ENCODE measurements around the gene SDCBP2. TPM values are rescaled to one million over a fixed set of nuclear protein-coding genes. Genes with fewer than 3 reads are reported as not detected.

Gene SDCBP2
- total and polyA plus RNA-seq, 2 of the 13 experiments (the other 11 are each of a cell fraction or from before 2014, with no cell fraction given), result 1.2 to 2.4 TPM

DNA sequence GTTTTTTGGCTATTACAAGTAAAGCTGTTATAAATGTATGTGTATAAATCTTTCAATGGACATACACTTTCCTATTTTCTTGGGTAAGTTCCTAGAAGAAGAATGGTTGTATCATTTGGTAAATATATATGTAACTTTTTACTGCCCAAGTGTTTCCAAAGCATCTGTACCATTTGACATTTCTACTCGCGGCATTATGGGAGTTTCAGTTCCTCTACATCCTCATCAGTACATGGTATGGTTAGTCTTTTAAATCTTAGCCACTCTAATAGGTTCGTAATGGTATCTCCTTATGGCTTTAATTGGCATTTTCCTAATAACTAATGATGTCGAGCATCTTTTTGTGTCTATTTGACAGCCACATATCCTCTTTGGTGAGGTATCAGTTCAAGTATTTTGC, 49.9 kb downstream of the SDCBP2 start (continued):
- TF ChIP-seq KLF12 (CRISPR knock-in tag; IDR thresholded peaks at IDR 0.05; ENCODE audit: borderline replicate concordance) (no peak), ZNF253 (CRISPR knock-in tag; IDR thresholded peaks at IDR 0.05; ENCODE audit: borderline replicate concordance) (no peak), THYN1 (CRISPR knock-in tag; IDR thresholded peaks at IDR 0.05; ENCODE audit: borderline replicate concordance, low read depth) (no peak), SIN3B (IDR thresholded peaks at IDR 0.05; ENCODE audit: low read length) (no peak), NFYC (CRISPR knock-in tag; IDR thresholded peaks at IDR 0.05) (no peak)

DNA sequence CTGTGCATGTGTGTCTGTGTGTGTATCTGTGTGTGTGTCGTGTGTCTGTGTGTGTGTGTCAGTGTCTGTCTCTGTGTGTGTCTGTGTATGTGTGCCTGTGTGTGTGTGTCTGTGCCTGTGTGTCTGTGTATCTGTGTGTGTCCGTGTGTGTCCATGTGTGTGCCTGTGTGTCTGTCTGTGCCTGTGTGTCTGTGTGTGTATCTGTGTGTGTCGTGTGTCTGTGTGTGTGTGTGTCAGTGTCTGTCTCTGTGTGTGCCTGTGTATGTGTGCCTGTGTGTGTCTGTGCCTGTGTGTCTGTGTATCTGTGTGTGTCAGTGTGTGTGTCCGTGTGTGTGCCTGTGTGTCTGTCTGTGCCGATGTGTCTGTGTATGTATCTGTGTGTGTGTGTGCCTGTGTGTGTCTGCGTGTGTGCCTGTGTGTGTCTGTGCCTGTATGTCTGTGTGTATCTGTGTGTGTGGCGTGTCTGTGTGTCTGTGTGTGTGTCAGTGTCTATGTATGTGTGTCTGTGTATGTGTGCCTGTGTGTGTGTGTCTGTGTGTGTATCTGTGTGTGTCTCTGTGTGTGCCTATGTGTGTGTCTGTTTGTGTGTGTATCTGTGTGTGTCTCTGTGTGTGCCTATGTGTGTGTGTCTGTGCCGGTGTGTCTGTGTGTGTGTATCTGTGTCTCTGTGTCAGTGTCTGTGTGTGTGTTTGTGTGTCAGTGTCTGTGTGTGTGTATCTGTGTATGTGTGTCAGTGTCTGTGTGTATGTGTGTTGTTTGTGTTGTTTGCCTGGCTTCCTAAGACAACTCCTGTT, 51.2 kb downstream of the SDCBP2 start:
- H3K4me2 ChIP-seq (ENCODE audit: low read depth, low read length), result no peak overlapping the region
- H2AFZ ChIP-seq (ENCODE audit: low read length), result no peak overlapping the region
- 47% methylated on average over 6 of the region's 8 CpGs for WGBS (ENCODE audit: low lambda C conversion rate)
- H3K79me2 ChIP-seq (ENCODE audit: insufficient read depth, low read length), result no peaks in the 10 kb centered on the region
- no peak overlapping the region for H3K27ac ChIP-seq (ENCODE audit: extremely low read length, insufficient read depth, low read length)
- DNase-seq (ENCODE audit: low spot score) (no peak), FAIRE-seq (peak; percentile 70), ATAC-seq (no peak)
- H3K27me3 ChIP-seq (ENCODE audit: control insufficient read depth in 1 of 2, insufficient read depth in 2 of 2, low read length in 2 of 2), result peaks cover 5 to 35% of the 10 kb centered on the region in 2 experiments; a peak in 4 of 5 replicates
- intact Hi-C loops (cut with micrococcal nuclease; ENCODE audit: unreplicated experiment), result no loop called here
- H3K4me3 ChIP-seq (replicated peaks in 1 of 3; ENCODE audit: insufficient read depth in 1 of 3, low read depth in 2 of 3, low read length in 3 of 3), result no peak overlapping the region
- BruUV-seq (replicated peaks), result no TSS peak
- H3K36me3 ChIP-seq (replicated peaks in 1 of 2; ENCODE audit: control insufficient read depth in 1 of 2, insufficient read depth in 2 of 2, low read length in 2 of 2), result no peaks in the 10 kb centered on the region
- in situ Hi-C loops (cut with HindIII; ENCODE audit: extremely low pct_ligation_motif_present, low pct_unique_long_range_greater_than_20kb), result no loop called here
- H3K9ac ChIP-seq (ENCODE audit: insufficient read depth, low read depth, low read length), result no peak overlapping the region
- CTCF ChIA-PET (ENCODE audit: low intra/inter-chr PET ratio, low total read pairs), result no interaction called here
- POLR2A ChIA-PET, result no interaction called here
- no peaks in the 10 kb centered on the region for H3K9me3 ChIP-seq (ENCODE audit: low read length)
- H4K20me1 ChIP-seq (ENCODE audit: insufficient read depth, low read length), result no peaks in the 10 kb centered on the region
- H3K4me1 ChIP-seq (ENCODE audit: insufficient read depth, low read length), result no peaks in the 10 kb centered on the region
- TF ChIP-seq NR1H2 (CRISPR knock-in tag; IDR thresholded peaks at IDR 0.05; ENCODE audit: borderline replicate concordance, low read depth) (no peak), IKZF1 (IDR thresholded peaks at IDR 0.05) (peak; percentile 66; the same call in 1 of the 2 replicates), HDAC1 (CRISPR knock-in tag; IDR thresholded peaks at IDR 0.05) (no peak), ZNF646 (CRISPR knock-in tag; IDR thresholded peaks at IDR 0.05) (peak; percentile 85), ZNF343 (CRISPR knock-in tag; IDR thresholded peaks at IDR 0.05) (no peak), LCORL (IDR thresholded peaks at IDR 0.05) (peak; percentile 45), LCORL (CRISPR knock-in tag; IDR thresholded peaks at IDR 0.05) (no peak), FOXK2 (IDR thresholded peaks at IDR 0.05) (peak; percentile 10; the same call in 1 of the 2 replicates), SPEN (CRISPR knock-in tag; IDR thresholded peaks at IDR 0.05; ENCODE audit: low read depth) (no peak), SRSF1 (optimal IDR thresholded peaks at IDR 0.05; ENCODE audit: low read depth, low read length) (no peak), ZBTB3 (CRISPR knock-in tag; IDR thresholded peaks at IDR 0.05; ENCODE audit: borderline replicate concordance, low read depth) (no peak)
